Measurements from ENCODE around the gene HS3ST4.

Gene HS3ST4

DNA sequence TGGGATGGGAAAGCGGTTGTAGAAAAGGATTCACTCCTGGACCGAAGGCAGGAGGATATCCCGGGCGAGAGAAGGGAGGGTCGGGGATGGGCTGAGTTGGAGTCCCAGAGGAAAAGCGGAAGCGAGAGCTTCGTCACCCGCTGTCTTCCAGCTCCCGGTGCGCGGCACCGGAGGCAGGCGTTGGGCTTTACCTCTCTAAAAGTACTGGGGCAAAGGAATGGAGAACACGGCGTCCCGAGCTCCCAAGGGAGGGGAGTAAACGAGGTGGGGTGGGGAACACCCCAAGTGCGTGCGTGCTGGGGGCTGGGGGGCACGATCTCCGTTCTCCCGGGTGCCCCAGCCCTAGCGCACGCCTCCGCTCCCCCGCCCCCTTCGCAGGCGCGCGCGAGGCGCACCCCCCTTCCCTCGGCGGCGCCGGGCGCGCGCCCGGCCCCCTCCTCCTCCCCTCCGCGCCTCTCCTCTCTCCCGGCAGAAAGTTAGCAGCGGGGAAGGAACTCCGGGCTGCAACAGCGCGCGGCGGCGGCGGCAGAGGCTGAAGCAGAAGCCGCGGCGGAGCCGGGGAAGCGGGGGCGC lies at the start of gene HS3ST4:
TSS of gene HS3ST4 (plus strand) at position 441 of the 573 bp plus-strand sequence.
- DNase-seq: no peak

DNA sequence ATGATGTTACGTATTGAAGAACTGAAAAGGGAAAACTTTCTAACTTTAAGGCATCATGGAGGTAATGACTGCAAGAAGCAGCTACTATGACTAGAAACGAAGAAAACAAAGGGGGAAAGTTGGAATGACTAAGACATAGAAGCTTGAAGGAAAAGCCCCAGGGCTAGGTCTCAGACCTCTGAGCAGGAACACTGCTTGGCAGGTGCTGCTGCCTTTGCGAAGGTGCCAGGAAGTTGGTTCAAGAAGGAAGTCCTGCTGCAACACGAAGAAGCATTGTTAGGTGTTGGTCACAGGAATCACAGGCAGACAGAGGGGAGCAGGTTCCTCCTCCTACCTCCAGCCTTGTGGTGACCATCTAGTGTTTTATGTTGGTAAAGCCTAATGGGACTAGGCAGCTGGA lies 48.1 kb upstream of the HS3ST4 start:
- DNase-seq: no peak

DNA sequence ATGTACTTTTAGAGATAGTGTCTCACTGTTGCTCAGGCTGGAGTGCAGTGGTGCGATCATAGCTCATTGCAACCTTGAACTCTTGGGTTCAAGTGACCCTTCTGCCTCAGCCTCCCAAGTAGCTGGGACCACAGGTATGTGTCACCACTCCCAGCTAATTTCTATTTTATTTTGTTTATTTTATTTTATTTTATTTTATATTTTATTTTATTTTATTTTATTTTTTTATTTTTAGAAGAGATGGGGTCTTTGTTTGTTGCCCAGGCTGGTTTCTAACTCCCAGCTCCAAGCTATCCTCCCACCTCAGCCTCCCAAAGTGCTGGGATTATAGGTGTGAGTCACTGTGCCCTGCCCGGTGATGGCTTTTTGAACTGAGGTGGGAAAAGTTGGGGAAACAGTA lies 35.1 kb upstream of the HS3ST4 start:
- no peak for DNase-seq

DNA sequence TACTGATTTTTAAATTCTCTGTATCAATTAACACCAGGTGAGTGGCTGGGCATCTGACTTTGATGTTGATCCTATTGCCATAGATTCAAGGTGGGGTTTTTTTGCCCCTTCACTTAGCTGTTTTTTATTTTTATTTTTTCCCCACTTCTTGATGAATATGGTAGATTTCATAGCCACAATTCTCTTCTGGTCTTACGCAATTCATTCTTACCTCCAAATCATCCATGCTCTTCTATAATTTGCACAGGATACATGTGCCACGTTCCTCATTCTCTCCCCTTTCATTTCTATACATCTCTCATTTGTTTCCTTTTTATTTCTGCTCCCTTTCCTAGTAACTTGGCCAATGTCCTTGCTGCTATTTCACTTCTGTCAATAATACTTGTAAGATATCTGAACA lies 14.9 kb upstream of the HS3ST4 start:
- DNase-seq: no peak

DNA sequence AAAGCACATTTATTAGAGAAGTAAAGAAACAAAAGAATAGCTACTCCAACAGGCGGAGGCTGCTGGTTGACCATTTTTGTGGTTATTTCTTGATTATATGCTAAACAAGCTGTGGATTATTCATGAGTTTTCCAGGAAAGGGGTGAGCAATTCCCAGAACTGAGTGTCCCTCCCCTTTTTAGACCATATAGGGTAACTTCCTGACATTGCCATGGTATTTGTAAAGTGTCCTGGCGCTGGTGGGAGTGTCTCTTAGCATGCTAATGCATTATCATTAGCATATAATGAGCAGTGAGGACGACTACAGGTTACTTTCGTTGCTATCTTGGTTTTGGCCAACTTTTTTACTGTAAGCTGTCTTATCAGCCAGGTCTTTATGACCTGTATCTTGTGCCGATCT lies 12.2 kb upstream of the HS3ST4 start:
- DNase-seq: no peak

DNA sequence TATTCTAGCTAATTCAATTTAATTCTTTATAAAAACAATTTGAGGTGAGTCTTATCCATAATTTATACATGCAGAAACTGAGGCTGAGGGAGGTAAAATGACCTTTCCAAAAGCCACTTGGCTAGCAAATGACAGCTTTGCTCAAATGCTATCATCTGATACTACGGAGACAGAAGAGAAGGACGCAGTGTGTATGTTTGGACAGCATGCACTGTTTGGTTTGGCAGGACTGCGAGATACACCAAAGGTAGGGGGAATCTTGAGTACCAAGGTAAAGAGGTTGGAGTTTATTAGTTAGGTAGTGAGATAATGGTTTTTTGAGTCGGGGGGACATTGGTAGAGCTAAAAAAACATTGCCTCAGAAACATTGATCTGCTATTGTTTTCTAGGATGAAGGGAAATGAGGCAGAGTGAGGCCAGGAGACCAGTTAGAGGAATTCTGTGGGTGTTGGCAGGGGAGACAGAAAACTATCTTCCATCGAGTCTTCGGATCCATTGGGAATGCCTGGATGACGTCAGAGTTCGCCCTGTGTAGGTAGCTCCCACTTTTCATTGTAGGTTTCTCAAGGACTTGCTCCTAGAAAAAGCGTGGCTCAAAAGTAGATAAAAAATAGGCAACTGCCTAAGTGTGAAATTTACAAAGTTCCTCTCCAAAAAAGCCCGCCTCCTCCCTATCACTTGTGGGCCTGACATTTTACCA lies 2.5 kb upstream of the HS3ST4 start:
- DNase-seq: no peak

DNA sequence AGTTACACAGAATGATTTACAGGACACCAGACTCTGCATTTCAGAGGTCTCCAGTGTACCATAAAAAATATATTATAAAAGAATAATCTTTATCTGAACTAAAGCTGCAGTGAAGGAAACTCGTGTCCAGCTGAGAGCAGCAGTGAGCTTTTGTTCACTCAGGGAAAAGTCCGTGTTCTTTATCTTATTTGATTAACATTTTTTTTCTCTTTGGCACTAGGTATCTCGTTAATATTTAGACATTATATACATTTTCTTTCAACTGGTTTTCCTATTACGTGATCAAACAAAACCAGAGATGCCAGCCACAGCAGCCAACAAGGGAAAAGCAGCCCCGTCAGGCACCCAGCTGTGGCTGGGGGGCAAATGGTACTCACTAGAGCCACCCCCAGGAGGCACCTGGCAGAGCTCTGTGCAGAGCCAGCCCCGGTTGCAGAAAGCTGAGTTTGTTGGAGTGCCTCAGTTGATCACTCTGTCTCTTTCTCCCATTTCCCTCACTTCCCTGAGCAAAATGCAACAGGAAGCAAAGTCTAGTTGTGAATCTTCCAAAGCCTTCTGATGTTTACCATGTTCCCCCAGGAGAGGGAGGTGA lies 1.1 kb upstream of the HS3ST4 start:
- no peak for DNase-seq

DNA sequence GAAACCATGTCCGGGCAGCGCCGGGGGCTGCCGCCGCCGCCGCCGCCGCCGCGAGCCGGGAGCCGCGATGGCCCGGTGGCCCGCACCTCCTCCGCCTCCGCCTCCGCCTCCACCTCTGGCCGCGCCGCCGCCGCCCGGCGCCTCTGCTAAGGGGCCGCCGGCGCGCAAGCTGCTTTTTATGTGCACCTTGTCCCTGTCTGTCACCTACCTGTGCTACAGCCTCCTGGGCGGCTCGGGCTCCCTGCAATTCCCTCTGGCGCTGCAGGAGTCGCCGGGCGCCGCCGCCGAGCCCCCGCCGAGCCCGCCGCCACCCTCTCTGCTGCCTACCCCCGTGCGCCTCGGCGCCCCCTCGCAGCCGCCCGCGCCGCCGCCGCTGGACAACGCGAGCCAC lies 587 bp downstream of the HS3ST4 start:
- DNase-seq: no peak

DNA sequence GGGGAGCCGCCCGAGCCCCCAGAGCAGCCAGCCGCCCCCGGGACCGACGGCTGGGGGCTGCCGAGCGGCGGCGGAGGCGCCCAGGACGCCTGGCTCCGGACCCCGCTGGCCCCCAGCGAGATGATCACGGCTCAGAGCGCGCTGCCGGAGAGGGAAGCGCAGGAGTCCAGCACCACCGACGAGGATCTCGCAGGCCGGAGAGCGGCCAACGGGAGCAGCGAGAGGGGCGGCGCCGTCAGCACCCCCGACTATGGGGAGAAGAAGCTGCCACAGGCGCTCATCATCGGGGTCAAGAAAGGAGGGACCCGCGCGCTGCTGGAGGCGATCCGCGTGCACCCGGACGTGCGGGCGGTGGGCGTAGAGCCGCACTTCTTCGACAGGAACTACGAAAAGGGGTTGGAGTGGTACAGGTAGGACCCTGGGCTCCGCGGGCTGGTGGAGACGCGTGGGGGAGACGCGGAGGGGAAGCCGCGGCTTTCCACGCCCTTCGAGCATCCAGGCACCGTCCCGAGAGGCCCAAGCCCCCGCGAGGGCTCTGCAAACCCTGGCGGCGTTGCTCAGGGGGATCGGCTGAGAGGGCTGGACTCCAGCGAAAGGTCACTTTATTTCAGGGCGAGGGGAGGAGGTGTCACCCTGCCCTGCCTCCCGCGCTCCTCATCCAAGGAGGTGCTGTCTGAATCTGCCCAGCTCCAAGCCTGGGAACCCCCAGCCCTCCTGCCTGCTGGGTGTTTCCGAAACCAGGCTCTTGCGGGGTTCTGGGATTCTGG lies 1.2 kb downstream of the HS3ST4 start:
- no peak for DNase-seq

DNA sequence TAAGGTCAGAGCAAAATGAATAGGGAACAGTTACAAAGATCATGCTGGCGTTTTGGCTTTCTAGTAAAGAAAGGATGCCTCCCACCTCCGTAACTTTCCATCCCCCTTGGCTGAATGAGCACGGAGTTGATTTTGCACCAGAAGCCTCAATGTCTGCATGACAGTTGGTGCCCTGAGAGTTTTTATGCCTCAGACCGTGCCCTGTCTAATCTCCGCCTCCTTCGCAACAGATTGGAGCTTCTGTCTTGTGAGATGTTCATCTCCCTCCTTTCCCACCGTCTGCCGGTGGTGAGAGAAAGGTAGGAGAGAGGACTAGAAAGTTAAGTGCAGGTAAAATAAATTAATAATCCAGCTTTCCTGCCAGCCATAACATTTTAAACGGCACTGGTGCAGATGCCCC lies 1.9 kb downstream of the HS3ST4 start:
- no peak for DNase-seq

DNA sequence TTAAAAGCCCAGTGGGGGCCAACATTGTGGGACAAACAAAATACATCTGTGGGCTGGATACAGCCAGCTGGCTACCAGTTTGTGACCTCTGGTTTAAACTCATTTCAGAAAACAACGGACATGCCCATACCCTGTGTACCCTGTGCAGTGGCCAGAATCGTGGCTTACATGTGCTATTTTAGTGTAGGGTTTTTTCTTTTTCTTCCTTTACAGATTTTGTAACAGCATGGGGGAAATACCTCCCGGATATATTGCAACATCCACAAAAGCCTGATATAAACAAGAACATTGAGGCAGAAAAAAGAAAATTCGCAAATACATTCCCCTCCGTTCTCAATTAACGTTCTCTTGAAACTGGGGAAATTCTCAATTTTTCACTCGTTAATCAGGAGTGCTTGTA lies 7.3 kb downstream of the HS3ST4 start:
- DNase-seq: no peak

DNA sequence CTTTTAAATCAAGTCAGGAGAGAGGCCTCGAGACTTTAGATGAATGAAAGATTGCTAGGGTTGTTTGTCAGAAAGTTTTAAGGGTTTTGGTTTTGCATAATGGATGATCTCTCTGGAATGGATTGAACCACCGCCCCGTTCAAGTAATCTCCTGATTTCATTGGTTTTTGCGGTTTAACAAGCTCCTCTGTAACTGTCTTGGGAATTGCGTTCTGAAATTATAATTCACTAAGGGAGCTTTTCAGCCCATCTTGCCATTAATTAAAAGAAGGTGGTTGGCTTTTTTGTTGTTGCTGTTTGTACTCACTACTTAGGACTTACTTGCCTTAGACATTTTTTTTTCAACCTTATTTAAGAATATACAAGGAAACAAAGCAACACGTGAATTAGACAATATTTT lies 8.8 kb downstream of the HS3ST4 start:
- DNase-seq: no peak

DNA sequence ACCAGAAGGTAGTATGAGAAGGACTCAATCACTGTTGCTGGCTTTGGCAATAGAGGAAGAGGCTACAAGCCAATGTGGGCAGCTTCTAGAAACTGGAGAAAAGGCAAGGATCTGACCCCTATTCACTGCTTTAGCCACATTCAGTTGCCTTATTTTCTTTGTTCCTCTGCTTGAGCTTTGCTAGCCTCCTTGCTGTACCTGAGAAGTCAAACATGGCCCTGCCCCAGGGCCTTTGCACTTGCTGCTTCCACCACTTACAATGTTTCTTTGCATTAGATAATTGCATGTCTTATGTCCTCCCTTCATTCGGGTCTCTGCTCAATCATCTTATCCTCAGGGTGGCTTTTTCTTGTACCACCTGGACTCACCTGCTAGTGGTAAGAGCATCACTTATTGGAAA lies 15.8 kb downstream of the HS3ST4 start:
- no peak for DNase-seq

DNA sequence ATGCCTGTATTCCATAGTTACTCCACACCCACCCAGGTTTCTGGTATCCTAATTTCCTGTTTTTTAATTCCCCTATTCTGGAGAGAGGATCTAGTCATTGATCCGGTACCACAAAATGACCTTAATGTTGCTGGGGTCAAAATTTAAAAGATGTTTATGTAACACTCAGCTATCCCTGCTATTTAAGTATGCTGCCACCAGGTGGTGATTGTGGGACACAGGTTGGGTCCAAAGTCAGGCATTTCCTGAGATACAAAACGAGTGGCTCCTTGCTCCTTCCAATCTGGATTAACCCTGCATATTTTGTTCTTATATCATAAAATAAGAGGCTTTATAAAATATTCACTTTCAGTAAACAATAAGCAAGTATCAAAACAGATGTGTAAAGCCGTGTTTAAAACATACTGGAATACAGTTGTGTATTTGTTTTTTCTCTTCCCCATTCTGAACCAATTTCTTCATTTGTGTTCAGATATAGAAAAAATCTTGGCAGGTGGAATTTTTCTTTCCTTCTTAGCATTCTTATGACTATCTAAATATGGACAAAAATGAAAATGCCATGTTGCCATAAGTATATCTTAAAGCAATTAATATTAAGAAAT lies 16.3 kb downstream of the HS3ST4 start:
- no peak for DNase-seq

DNA sequence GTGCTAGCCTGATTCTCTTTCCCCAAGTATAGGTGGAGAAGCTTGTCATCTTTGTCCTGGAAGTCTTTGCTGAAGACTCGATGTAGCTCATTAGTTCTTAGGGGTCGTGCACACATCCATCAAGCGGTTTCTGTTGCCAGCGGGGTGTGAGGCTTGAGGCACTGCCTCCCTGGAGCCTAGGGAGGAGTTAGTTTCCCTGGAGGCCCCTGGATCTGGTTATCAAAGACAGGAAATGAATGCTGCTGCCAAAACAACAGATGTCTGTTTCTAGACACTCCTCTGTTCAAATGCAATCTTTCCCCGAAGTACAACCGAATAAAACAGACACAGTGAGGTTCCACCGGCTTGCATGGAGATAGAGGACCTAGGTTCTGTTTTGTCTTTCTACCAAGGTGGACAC lies 17.5 kb downstream of the HS3ST4 start:
- no peak for DNase-seq

DNA sequence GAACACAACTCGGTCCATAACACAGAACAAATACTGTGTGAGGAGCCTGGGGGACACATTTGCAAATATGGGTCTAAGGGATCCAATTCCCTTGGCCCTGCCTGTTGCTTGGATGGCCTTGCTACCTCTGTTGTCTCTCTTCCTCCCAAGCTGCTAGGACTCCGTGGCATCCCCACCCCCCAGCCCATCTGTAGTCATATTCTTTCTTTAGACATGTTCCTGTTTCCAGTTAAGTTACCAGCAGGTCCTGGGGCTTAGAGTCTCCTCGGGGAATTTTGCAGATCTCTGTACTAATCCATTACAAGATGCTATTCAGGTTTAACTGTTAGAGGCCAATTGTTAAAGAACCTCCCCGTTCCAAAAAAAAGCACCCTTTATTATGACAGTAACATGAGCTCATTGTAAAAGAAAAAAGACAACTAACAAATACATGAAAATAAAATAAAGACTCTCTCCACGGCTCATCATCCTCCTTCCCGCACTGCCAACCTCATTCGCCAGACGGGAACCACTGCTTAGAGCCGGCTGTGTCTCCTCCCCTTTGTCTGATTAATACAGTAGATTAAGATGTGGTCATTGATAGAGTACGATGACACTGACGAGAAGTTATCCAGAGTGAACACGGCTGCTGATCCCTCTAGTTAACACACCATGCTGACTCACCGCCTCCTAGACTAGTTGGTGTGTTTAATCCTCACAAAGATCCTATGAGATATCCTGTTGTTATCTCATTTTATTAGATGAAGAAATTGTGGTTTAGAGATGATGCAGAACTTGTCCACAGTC lies 22.2 kb downstream of the HS3ST4 start:
- DNase-seq: no peak

DNA sequence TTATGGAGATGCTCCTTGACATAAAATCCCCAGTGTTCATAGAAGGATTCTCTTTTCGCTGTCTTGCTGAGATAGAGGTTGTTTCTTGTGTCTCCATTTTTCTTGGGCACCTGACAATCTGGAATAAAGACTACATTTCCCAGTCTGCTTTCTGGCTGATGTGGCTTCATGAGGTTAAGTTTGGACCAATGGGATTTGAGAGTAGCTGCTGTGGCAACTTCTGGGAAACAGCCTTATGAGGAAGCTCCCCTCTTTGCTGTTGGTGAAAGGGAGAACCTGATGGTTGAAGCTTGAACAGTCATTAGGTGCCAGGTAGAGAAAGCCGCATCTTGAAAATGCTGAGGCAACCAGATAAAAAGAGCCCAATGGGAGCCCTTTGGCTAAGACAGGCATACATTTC lies 24.4 kb downstream of the HS3ST4 start:
- no peak for DNase-seq

DNA sequence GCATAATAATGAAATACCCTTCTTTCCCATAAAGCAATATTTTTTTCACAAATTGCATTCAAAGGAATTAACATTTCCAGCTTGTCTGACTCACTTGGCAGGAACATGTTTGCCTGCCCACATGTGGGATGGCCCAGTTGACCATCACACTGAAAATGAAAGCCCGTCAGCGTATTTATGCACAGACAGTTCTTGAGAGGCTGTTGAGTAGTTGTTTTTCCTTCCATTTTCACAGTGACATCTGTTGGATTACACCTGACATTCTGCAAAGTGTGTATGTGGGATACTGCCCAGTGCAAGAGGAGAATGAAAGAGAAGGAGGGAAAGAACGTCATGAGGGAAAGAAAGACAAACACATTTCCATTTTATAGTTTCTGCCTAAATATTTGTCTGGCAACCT lies 29.7 kb downstream of the HS3ST4 start:
- no peak for DNase-seq

DNA sequence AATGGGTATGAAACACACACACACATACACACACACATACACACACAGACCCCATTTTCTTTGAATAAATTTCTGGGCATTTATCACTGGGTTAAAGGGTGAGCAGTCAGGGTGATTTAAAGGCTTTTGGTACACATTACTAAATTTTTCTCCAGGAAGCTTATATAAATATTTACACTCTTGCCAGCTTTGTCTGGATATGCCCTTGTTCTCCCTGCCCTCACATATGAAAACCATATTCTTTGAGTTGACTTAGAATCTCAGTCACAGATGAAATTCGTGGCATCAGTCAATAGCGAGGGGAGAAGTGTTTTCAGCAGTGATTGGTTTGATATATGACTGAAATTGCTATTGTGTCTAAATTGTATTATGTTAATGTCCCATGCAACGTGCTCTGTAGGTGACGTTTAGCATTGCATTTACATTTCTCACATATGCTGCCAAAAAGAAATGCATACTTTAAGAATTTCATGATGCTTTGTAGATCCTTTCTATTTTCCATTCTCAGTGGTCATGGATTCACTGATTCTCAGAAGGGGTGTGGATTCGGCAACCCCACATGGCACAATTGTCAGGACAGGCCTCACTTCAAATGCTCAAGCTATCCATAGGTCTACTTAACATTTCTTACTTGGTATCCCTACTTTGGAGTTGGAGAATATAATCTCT lies 34.8 kb downstream of the HS3ST4 start:
- no peak for DNase-seq

DNA sequence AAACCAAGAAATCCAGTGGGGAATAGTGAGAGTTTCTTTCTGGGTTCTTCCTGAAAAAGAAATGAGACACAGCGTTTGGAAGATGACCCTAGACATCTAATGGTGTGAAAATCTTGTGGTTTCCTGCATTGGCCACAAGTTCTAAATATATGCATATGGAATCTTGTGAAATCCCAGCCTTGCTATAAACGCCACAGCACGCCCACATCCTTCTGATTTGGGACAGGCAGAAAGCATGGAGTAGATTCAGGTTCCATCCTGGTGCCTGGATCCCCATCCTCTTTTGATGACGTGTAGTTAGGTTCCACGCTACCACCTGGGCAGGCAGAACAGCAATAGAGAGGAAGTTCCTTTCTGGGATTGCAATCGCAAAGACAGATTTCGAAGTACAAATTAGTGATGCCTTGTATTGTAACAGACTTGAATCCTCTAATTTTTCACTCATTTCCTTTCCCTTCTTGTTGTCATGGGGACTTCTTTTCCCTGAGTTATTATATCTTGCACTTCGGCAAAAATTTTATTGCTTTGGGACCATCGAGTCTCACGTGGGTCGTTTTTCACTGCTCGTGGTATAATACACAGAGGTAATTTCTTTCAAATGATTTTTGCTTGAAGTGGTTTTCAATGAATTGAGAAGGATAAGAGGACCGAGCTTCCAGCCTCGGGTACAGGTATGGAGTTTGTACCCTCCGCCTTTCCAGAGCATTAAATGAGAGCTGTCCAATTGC lies 37.6 kb downstream of the HS3ST4 start:
- DNase-seq: no peak

DNA sequence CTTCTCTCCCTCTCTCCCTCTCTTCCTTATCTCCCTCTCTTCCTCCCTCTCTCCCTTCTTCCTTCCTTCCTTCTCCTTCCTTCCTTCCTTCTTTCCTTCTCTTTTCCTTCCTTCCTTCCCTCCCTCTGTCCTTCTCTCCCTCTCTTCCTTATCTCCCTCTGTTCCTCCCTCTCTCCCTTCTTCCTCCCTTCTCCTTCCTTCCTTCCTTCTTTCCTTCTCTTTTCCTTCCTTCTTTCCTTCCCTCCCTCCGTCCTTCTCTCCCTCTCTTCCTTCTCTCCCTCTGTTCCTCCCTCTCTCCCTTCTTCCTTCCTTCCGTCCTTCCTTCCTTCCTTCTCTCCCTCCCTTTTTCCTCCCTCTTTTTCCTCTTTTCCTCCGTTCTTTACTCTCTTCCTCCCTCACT lies 38.6 kb downstream of the HS3ST4 start:
- no peak for DNase-seq

Measured in femur (tissue), 1 donor.